Measurements from ENCODE around the gene DCST1. TPM values are rescaled to one million over a fixed set of nuclear protein-coding genes. Genes with fewer than 3 reads are reported as not detected.

The DCST1 gene
- total RNA-seq, 1 experiment from 2014 or later: not detected

- DNase-seq (ENCODE audit: low read depth in 1 of 2, low spot score in 2 of 2): no peak
- H3K36me3 ChIP-seq: no peaks in the 10 kb centered on the region
- H3K27me3 ChIP-seq (replicated peaks): peaks cover 4% of the 10 kb centered on the region; the same call in 1 of the 2 replicates
- H3K4me1 ChIP-seq (replicated peaks): no peaks in the 10 kb centered on the region
- H3K27ac ChIP-seq: no peak overlapping the region
- H3K9me3 ChIP-seq (replicated peaks): no peaks in the 10 kb centered on the region
- no peak overlapping the region for H3K4me3 ChIP-seq
Observed at GRCh38 chr1:155039308-155039669, 5.7 kb downstream of the DCST1 start.

DNA sequence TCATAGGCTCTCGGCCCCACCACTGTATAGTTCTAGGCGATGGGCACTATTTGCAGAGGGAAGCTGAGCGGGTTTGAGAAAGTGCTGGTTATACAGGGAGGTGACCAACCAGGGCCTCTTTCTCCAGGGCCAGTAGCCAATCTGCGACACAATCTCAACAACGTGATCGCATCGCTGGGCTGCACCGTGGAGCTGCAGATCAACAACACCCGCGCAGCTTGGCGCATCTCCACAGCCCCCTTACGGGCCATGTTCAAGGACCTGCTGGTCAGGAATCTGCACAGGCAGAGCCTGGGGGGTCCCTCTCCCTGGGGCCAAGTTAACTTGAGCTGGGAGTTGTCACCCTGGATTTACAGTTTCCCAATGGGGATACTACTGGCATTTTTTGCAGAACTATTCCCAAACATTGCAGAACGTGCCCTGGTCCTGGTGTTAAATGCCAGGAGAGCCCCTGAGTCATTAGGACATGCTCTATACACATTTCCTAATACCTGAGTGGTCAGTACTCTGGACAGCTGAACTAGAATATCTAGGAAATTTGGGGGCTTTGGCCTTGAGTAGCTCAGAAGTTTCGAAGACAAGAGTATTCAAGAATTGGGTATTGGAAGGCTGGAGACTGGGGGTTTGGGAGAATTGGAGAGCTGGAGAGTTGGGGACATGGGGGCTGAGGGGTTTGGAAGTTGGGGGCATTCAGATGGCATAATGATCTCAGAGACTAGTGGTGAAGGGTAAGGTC lies 6.9 kb downstream of the DCST1 start:
- Histone ChIP-seq H3K27me3 (replicated peaks) (0 out of 2 replicates have a peak, but pooled peaks cover 4% of the 10 kb centered on the region), H3K36me3 (no peaks in the 10 kb centered on the region), H3K27ac (no peak overlapping the region), H3K4me3 (no peak overlapping the region), H3K4me1 (replicated peaks) (peaks cover 8% of the 10 kb centered on the region), H3K9me3 (replicated peaks) (no peaks in the 10 kb centered on the region)
- DNase-seq (ENCODE audit: low read depth in 1 of 2, low spot score in 2 of 2): no peak

- H3K9me3 ChIP-seq (replicated peaks): no peaks in the 10 kb centered on the region
- no peaks in the 10 kb centered on the region for H3K27me3 ChIP-seq (replicated peaks)
- no peak for DNase-seq (ENCODE audit: low read depth in 1 of 2, low spot score in 2 of 2)
- no peak overlapping the region for H3K4me3 ChIP-seq
- H3K27ac ChIP-seq: no peak overlapping the region
- H3K4me1 ChIP-seq (replicated peaks): peaks cover 9% of the 10 kb centered on the region
- H3K36me3 ChIP-seq: no peaks in the 10 kb centered on the region
Observed at GRCh38 chr1:155042789-155043188, 9.2 kb downstream of the DCST1 start.

DNA sequence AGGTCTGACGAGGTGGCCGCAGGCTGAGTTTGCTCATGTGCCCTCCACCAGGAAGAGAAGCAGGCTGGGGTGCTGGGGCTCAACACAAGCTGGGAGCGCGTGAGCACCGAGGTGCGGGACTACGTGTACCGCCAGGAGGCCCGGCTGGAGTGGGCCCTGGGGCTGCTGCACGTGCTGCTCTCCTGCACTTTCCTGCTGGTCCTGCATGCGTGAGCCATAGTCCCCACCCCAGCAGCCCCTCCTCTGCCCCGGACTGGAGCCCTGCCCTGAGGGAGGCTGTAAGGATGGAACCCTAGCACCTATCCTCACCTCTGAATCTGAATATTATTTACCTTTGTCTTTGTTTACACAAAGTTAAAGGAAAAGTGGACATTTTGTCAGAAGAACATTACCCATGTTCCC lies 9.7 kb downstream of the DCST1 start:
- peaks cover 9% of the 10 kb centered on the region for H3K4me1 ChIP-seq (replicated peaks)
- no peak overlapping the region for H3K4me3 ChIP-seq
- no peaks in the 10 kb centered on the region for H3K9me3 ChIP-seq (replicated peaks)
- no peaks in the 10 kb centered on the region for H3K36me3 ChIP-seq
- no peak overlapping the region for H3K27ac ChIP-seq
- no peaks in the 10 kb centered on the region for H3K27me3 ChIP-seq (replicated peaks)
- no peak for DNase-seq (ENCODE audit: low read depth in 1 of 2, low spot score in 2 of 2)

DNA sequence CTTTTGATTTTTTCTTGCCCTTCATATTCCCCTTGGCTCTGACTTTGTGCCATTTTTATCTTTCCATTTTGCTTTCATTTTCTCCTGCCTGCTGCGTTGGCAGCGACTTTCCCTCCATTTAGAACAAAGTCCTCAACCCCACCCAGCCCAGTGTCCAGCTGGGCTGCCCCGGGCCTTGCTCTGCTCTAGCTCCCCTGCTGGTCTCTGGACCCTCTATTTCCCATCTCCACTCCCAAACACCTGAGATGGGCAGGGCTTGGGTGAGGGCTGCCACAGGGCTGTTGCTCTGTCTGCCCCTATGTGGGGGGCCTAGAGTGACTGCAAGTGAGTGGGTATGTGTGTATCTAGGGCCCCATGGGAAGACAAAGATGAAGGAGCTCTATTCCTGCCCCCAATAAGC lies 10.2 kb downstream of the DCST1 start:
- peaks cover 9% of the 10 kb centered on the region for H3K4me1 ChIP-seq (replicated peaks)
- H3K36me3 ChIP-seq: no peaks in the 10 kb centered on the region
- no peak overlapping the region for H3K27ac ChIP-seq
- no peaks in the 10 kb centered on the region for H3K9me3 ChIP-seq (replicated peaks)
- H3K4me3 ChIP-seq: no peak overlapping the region
- DNase-seq (ENCODE audit: low read depth in 1 of 2, low spot score in 2 of 2): no peak
- H3K27me3 ChIP-seq (replicated peaks): no peaks in the 10 kb centered on the region

DNA sequence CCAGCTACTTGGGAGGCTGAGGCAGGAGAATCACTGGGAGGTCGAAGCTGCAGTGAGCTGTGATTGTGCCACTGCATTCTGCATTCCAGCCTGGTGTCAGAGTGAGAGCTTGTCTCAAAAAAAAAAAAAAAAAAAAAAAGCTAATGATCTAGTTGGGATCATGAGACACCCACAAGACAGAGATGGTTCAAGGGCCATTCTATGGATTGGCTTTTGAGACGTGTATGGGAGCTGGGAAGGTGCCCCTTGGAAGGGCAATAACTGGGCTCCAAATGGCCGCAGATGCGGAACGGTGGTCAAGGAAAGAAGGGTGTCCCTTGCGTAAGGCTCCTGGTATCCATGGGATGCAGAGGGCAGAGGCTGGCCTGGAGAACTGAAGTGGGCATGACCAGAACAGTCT lies 10.7 kb downstream of the DCST1 start:
- no peaks in the 10 kb centered on the region for H3K36me3 ChIP-seq
- no peak overlapping the region for H3K27ac ChIP-seq
- peaks cover 14% of the 10 kb centered on the region for H3K4me1 ChIP-seq (replicated peaks)
- H3K27me3 ChIP-seq (replicated peaks): no peaks in the 10 kb centered on the region
- no peaks in the 10 kb centered on the region for H3K9me3 ChIP-seq (replicated peaks)
- no peak for DNase-seq (ENCODE audit: low read depth in 1 of 2, low spot score in 2 of 2)
- no peak overlapping the region for H3K4me3 ChIP-seq

DNA sequence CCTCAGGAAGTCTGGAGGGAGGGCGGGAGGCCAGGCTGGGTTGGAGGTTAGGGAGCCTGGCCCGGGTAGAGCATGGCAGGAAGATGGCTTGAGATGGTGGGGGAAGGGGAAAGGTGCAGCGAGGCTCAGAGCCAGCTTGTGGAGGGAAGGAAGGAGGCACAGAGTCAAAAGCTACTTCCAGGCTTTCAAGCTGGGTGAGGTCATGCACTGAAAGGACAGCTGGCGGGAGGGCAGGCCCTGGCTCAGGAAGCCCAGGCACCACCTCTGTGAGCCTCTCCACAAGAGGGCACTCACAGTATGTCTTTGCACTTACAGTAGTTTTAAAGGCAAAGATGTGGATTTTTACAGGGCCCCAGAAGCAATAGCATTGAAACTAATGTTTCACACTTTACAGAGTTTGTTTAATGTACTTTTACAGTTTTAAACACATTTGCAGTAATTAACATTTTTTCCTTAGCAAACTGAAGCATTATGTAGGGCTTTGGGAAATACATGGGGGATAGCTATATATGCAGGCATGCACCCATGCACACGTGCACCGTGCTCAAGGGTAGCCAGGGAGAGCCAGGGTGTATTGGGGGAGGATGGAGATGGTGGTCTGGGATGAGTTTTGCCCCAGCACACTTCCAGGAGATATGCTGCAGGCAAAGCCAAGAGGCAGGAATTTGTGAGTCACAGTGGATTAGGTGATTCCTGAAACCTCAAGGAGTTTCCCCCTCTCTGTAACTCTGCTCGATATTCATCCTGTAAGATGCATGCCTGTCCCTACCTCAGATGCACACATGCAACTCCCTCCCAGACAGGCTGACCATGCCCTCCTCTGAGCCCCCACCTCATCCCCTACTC lies 11.4 kb downstream of the DCST1 start:
- H3K4me3 ChIP-seq: no peak overlapping the region

GRCh38 chr1:155048449-155049334 lies 15.1 kb downstream of the DCST1 start:
- Histone ChIP-seq H3K36me3 (no peaks in the 10 kb centered on the region), H3K27me3 (replicated peaks) (no peaks in the 10 kb centered on the region), H3K27ac (no peak overlapping the region), H3K4me3 (no peak overlapping the region), H3K9me3 (replicated peaks) (no peaks in the 10 kb centered on the region), H3K4me1 (replicated peaks) (peaks cover 44% of the 10 kb centered on the region)
- no peak for DNase-seq (ENCODE audit: low read depth in 1 of 2, low spot score in 2 of 2)

More for the DNA sequence above, 11.4 kb downstream of the DCST1 start:
- Histone ChIP-seq H3K4me1 (replicated peaks) (peaks cover 20% of the 10 kb centered on the region), H3K9me3 (replicated peaks) (no peaks in the 10 kb centered on the region), H3K36me3 (no peaks in the 10 kb centered on the region), H3K27me3 (replicated peaks) (no peaks in the 10 kb centered on the region), H3K27ac (no peak overlapping the region)
- DNase-seq (ENCODE audit: low read depth in 1 of 2, low spot score in 2 of 2): peak; percentile 63 to 82

DNA sequence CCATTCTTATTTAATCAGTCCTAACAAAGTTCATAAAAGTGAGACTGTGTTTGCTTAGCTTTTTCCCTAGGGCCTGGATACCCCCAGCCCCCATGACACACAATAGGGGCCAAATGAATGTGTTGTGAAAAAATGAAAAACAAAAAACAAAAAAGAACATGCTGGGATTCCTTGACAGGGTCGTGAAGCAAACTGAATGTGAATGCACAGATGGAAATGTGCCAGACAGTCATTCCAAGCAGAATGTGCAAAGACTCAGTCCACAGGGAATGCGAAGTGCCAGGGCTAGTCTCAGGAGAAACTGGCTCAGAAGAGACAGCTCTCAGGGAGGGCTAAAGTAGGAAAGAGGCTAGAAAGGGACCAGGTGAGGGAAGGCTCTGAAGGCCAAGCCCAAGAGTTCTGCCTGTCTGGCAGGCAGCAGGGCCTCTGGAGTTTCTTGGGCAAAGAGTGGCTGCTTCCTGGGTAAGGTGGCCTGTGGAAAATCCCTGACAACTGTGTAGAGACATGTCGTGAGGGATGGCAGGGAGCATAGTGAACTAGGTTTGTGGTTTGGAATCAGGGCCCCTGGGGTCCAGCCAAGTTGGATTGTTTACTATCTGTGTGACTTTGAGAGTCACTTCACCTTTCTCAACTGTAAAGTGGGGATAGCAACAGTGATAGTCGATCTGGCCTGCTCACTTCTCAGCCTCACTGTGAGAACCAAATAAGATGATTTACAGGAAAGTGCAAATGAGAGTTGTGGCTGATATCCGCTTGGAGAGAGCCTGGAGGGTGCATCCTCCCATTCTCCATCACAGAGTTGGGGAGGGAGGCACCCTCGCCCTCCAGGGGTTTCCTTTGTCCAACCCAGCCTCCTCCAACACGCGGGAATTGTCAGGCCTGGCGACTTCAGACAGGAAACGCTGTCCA lies 16.3 kb downstream of the DCST1 start:
- Histone ChIP-seq H3K9me3 (replicated peaks) (no peaks in the 10 kb centered on the region), H3K27me3 (replicated peaks) (no peaks in the 10 kb centered on the region), H3K27ac (peak overlapping the region; percentile 31), H3K36me3 (no peaks in the 10 kb centered on the region), H3K4me3 (peak overlapping the region; percentile 50), H3K4me1 (replicated peaks) (peaks cover 41% of the 10 kb centered on the region)
- DNase-seq (ENCODE audit: low read depth in 1 of 2, low spot score in 2 of 2): peak in 1 of 2 experiments; percentile 37

DNA sequence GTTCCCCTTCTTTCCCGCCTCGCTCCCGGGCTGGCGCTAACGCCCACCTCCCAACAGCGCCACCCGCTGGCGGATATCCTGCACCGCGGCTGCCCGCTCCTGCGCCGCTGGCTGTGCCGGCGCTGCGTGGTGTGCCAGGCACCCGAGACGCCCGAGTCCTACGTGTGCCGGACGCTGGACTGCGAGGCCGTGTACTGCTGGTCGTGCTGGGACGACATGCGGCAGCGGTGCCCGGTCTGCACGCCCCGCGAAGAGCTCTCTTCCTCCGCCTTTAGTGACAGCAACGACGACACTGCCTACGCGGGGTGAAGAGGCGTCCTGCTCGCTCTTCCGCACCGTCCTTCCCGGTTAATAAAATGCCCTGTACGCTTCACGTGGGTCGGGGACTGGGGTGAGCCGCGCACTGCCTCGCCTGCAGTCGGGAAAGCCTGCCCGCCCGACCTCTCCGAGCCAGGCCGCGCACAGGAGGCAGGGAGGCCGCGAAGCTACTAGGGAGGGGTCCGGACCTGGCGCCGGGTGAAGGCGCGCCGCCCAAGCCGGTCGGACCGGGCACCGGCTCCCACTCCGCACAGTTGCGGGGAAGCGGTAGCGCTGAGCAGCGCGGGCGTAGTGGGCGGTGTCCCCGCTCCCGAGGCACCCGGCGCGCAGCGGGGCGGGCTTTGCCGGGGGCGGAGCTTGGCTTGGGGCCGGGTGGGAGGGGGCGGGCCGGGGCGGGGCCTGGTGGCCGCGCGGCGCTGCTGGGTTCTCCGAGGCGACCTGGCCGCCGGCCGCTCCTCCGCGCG lies 17.1 kb downstream of the DCST1 start, which contains the start of gene ADAM15:
TSS of gene ADAM15 (plus strand) at position 757 of the 782 bp plus-strand sequence. CDS start 71 bp downstream, outside the sequence.
- no peaks in the 10 kb centered on the region for H3K9me3 ChIP-seq (replicated peaks)
- H3K4me3 ChIP-seq: peak within 1 kb of the TSS; percentile 50
- H3K27ac ChIP-seq: peak within 1 kb of the TSS; percentile 31
- H3K36me3 ChIP-seq: no peaks in the 10 kb centered on the region
- H3K27me3 ChIP-seq (replicated peaks): no peaks in the 10 kb centered on the region
- peak; percentile 84 to 85 for DNase-seq (ENCODE audit: low read depth in 1 of 2, low spot score in 2 of 2)
- H3K4me1 ChIP-seq (replicated peaks): peaks cover 34% of the 10 kb centered on the region

GRCh38 chr1:155051342-155051776 lies 17.7 kb downstream of the DCST1 start:
- H3K4me3 ChIP-seq: peak overlapping the region; percentile 50
- H3K4me1 ChIP-seq (replicated peaks): peaks cover 34% of the 10 kb centered on the region
- DNase-seq (ENCODE audit: low read depth in 1 of 2, low spot score in 2 of 2): peak in 1 of 2 experiments; percentile 55
- H3K9me3 ChIP-seq (replicated peaks): no peaks in the 10 kb centered on the region
- no peaks in the 10 kb centered on the region for H3K27me3 ChIP-seq (replicated peaks)
- no peaks in the 10 kb centered on the region for H3K36me3 ChIP-seq
- H3K27ac ChIP-seq: no peak overlapping the region

GRCh38 chr1:155051777-155052398 lies 18.3 kb downstream of the DCST1 start:
- DNase-seq (ENCODE audit: low read depth in 1 of 2, low spot score in 2 of 2): peak in 1 of 2 experiments; percentile 37
- Histone ChIP-seq H3K4me1 (replicated peaks) (peaks cover 34% of the 10 kb centered on the region), H3K36me3 (no peaks in the 10 kb centered on the region), H3K4me3 (peak overlapping the region; percentile 50), H3K27ac (no peak overlapping the region), H3K27me3 (replicated peaks) (no peaks in the 10 kb centered on the region), H3K9me3 (replicated peaks) (no peaks in the 10 kb centered on the region)
